Activated T-helper 17 cell treated with anti-CD3 and anti-CD28 coated beads, Interleukin-2, amount 50 U/mL, for 72 hours (primary cell): ENCODE data around the gene PACSIN2. TPM values are rescaled to one million over a fixed set of nuclear protein-coding genes. Genes with fewer than 3 reads are reported as not detected.

Experiments
- ATAC-seq: fragments of 150-1000 bp; cut with Tn5 transposase; replicated peaks from 2 replicates; pipeline ENCODE4 v1.10.0; 2021; ENCODE audit warnings: mild to moderate bottlenecking, moderate library complexity
- H3K27ac Mint-ChIP-seq: one replicate; pipeline ENCODE4 v1.8.0; 2022; ENCODE audit warnings: mixed read lengths
- H3K27me3 Mint-ChIP-seq: one replicate; pipeline ENCODE4 v1.8.0; 2022; ENCODE audit warnings: mixed read lengths
- H3K36me3 Mint-ChIP-seq: one replicate; pipeline ENCODE4 v1.8.0; 2022; ENCODE audit warnings: low read depth, mild to moderate bottlenecking, mixed read lengths
- H3K4me1 Mint-ChIP-seq: one replicate; pipeline ENCODE4 v1.8.0; 2022; ENCODE audit warnings: mixed read lengths
- H3K4me3 Mint-ChIP-seq: one replicate; pipeline ENCODE4 v1.8.0; 2022; ENCODE audit warnings: mild to moderate bottlenecking, mixed read lengths
- H3K9me3 Mint-ChIP-seq: one replicate; pipeline ENCODE4 v1.8.0; 2022; ENCODE audit warnings: mixed read lengths
- total RNA-seq, 2 donors: library from RNA; stranded (reverse); gene quantifications; one replicate each; pipeline ENCODE4 v1.2.3, GENCODE V29; 2022

PACSIN2 gene
- total RNA-seq, 2 donors from 2014 or later = 22.9 to 26.3 TPM

GRCh38 chr22:42902875-42903510 is 112.0 kb downstream of the PACSIN2 start:
- no peak overlapping the region for H3K4me3 Mint-ChIP-seq
- H3K36me3 Mint-ChIP-seq = no peaks in the 10 kb centered on the region
- no peaks in the 10 kb centered on the region for H3K9me3 Mint-ChIP-seq
- no peaks in the 10 kb centered on the region for H3K4me1 Mint-ChIP-seq
- no peaks in the 10 kb centered on the region for H3K27me3 Mint-ChIP-seq
- ATAC-seq = no peak
- peak overlapping the region; percentile 15 for H3K27ac Mint-ChIP-seq

DNA sequence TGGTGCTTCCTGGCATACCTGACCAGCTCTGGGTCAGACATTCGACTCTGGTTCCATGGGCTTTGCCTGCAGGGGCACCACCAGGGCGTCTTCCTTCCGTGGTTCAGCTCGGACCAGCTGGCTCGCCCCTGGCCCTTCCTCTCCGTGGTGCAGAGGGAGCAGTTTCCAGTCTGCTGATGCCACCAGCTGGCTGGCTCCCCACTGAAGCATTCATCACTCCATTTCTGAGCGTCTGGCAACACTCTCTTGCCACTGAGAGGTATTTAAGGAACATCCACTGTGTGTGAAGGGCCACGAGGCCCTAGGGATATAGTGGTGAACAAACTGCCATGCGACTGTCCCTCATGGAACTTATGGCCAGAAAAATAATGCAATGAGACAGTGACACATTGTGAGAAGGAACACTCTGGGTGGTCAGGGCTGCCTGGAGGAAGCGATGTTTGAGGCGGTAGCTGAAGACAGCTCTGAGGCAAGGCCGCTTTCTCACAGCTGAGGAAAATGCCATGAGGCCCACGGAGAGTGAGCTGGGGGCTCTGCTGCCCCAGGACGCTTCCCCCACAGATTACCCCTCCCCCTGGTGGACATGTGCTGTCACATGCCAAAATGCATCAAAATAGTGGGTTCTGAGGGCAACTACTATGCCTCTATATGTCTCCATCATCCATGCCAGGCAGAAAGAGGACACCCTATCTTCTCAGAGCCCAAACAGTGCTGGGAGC is 113.0 kb downstream of the PACSIN2 start:
- Mint-ChIP-seq H3K27ac (peak overlapping the region; percentile 15), H3K9me3 (no peaks in the 10 kb centered on the region)

DNA sequence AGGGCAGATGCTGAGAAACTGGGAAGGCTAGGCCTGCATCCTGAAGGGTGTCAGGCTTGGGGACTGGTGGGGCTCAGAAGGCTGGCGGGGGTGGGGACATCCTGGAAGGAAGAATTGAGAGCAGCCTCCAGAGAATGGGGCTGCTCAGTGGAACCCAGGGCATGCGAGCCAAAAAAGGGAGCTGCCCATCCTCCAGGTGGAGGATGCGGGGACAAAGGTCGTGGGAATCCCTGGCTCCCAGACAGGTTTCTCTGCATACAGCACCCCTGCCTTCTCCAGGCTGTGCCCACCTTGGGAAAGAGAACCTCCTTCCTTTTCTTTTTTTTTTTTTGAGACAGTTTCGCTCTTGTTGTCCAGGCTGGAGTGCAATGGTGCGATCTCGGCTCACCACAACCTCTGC is 117.0 kb downstream of the PACSIN2 start:
- Mint-ChIP-seq H3K4me1 (peaks cover 16% of the 10 kb centered on the region), H3K27ac (no peak overlapping the region), H3K36me3 (no peaks in the 10 kb centered on the region), H3K9me3 (no peaks in the 10 kb centered on the region), H3K27me3 (no peaks in the 10 kb centered on the region), H3K4me3 (no peak overlapping the region)
- no peak for ATAC-seq

More for the DNA sequence above, 113.0 kb downstream of the PACSIN2 start:
- no peaks in the 10 kb centered on the region for H3K27me3 Mint-ChIP-seq
- no peak for ATAC-seq
- H3K36me3 Mint-ChIP-seq = no peaks in the 10 kb centered on the region
- no peaks in the 10 kb centered on the region for H3K4me1 Mint-ChIP-seq
- no peak overlapping the region for H3K4me3 Mint-ChIP-seq

- peak overlapping the region; percentile 78 for H3K27ac Mint-ChIP-seq
- H3K4me3 Mint-ChIP-seq = peak overlapping the region; percentile 57
- ATAC-seq = no peak
- H3K9me3 Mint-ChIP-seq = no peaks in the 10 kb centered on the region
- H3K36me3 Mint-ChIP-seq = peaks cover 9% of the 10 kb centered on the region
- peaks cover 16% of the 10 kb centered on the region for H3K4me1 Mint-ChIP-seq
- no peaks in the 10 kb centered on the region for H3K27me3 Mint-ChIP-seq
These were observed 119.4 kb downstream of the PACSIN2 start for GRCh38 chr22:42895541-42895981.

DNA sequence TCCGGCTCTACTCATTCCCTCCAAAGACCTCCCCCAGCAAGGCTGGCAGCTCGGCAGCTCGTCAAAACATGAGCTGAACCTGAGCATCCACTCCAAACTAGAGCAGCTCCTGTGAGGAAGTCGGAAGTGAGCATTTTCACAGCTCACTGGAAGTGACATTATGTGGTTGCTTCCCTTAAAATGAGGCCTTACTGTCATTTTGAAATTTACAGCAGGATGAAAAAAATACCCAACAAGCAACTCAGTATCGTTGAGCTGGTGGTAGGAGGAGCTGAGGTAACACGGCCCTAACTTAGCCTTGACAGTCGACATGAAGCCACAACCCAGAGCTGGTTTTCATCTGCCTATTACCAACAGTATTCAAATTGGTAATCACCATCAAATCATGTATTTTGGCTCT is 119.9 kb downstream of the PACSIN2 start:
- Mint-ChIP-seq H3K4me3 (peak overlapping the region; percentile 57), H3K27ac (peak overlapping the region; percentile 78), H3K4me1 (peaks cover 16% of the 10 kb centered on the region), H3K36me3 (peaks cover 9% of the 10 kb centered on the region), H3K9me3 (no peaks in the 10 kb centered on the region), H3K27me3 (no peaks in the 10 kb centered on the region)
- peak; percentile 91 for ATAC-seq

DNA sequence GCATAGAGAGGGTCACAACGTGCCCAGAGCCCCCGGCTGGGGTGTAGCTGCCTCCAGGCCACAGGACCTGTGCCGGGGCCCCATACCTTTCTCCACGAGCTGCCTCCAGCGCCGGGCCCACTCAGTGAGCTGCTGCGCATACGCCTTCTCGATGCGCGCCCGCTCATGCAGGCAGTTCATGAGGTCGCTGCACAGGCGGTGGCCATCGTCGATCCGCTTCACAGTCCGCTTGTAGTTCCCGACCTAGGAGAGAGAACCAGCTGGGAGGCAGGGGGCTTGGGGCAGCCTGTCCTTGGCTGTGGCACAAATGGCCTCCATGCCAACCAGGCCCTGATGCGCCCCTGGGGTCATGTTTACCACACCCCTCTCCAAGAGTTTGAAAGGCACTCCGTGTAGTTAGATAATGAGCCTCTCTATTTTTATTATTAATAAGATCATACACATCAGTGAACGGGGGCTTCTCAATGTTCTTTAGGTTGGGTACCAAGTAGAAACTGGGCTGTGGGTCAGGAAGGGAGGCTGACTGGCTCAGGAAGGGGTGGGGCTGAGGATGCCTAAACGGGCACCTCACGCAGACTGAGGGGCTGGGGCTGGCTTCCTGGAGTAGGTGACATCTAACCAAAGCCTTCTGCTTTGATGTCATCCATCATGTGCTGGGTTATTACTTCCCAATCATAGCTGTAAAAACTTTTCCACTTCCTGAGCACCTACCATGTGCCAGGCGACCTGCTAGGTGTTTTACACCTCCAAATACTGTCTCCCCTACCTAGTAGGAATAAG is 121.4 kb downstream of the PACSIN2 start:
- peak overlapping the region; percentile 52 for H3K27ac Mint-ChIP-seq
- peaks cover 20% of the 10 kb centered on the region for H3K36me3 Mint-ChIP-seq
- no peaks in the 10 kb centered on the region for H3K27me3 Mint-ChIP-seq
- no peaks in the 10 kb centered on the region for H3K9me3 Mint-ChIP-seq
- ATAC-seq = no peak
- no peak overlapping the region for H3K4me3 Mint-ChIP-seq
- peaks cover 27% of the 10 kb centered on the region for H3K4me1 Mint-ChIP-seq

DNA sequence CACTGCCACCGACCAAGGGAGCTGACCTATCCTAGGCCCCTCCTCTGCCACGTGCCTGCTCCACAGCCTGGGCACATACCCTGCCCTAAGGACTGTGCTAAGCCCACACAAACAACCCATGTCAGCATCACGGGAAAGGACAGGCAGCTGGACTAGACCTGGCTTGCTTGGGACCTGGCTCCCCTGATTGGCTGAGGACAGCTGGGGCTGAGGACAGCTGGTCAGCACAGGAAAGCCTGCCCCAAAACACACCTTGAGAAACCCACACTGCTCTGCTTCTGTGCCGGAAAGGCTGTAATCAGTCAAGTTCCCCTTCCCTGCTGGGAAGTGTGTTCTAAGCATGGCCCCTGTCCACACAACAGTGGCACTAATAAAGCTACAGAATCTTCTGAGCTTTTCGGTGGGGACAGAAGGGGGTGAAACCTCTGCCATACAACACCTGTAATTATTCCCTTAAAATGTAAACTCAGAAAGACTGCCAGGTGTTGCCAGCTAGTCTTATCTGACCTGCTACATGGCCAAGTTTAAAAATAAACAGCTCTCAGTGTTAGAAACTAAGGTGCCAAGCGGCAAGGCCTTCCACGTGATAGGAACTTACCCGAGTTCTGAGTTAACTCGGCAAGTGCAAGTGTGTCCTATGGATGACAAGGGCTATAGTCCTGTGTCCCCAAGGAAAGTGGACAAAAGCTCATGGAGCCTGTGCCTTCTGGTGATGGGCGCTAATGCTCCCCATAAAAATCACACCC is 122.2 kb downstream of the PACSIN2 start:
- no peak overlapping the region for H3K4me3 Mint-ChIP-seq
- H3K27me3 Mint-ChIP-seq = no peaks in the 10 kb centered on the region
- no peaks in the 10 kb centered on the region for H3K9me3 Mint-ChIP-seq
- peaks cover 29% of the 10 kb centered on the region for H3K36me3 Mint-ChIP-seq
- H3K4me1 Mint-ChIP-seq = peaks cover 33% of the 10 kb centered on the region
- ATAC-seq = no peak
- H3K27ac Mint-ChIP-seq = no peak overlapping the region

GRCh38 chr22:42892156-42892555 is 122.8 kb downstream of the PACSIN2 start:
- Mint-ChIP-seq H3K9me3 (no peaks in the 10 kb centered on the region), H3K36me3 (peaks cover 34% of the 10 kb centered on the region), H3K4me3 (no peak overlapping the region), H3K27ac (no peak overlapping the region), H3K4me1 (peaks cover 33% of the 10 kb centered on the region), H3K27me3 (no peaks in the 10 kb centered on the region)
- ATAC-seq = no peak

DNA sequence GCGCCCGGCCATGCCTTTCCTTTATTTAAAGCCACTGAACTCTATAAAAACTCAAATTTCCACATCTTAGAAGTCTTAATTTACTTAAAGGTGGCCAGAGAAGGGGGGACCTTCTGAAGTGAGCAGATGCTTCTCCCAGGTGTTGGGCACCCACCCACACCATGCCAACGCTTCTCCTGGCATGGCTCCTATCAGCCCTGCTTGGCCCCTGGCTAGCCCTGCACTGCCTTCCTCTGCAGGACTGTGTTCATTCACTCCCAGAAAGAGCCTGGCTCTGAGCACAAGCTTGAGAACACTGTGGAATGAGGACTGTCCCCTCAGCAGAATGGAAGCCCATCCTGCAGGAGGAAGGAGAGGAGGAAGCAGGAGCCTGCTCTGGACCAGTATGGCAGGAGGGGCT is 123.3 kb downstream of the PACSIN2 start:
- peaks cover 33% of the 10 kb centered on the region for H3K4me1 Mint-ChIP-seq
- no peaks in the 10 kb centered on the region for H3K27me3 Mint-ChIP-seq
- H3K36me3 Mint-ChIP-seq = peaks cover 34% of the 10 kb centered on the region
- no peak overlapping the region for H3K27ac Mint-ChIP-seq
- H3K9me3 Mint-ChIP-seq = no peaks in the 10 kb centered on the region
- H3K4me3 Mint-ChIP-seq = no peak overlapping the region
- no peak for ATAC-seq

GRCh38 chr22:42891008-42891407 is 123.9 kb downstream of the PACSIN2 start:
- no peak overlapping the region for H3K27ac Mint-ChIP-seq
- H3K27me3 Mint-ChIP-seq = no peaks in the 10 kb centered on the region
- no peak for ATAC-seq
- no peak overlapping the region for H3K4me3 Mint-ChIP-seq
- peaks cover 30% of the 10 kb centered on the region for H3K4me1 Mint-ChIP-seq
- peaks cover 34% of the 10 kb centered on the region for H3K36me3 Mint-ChIP-seq
- no peaks in the 10 kb centered on the region for H3K9me3 Mint-ChIP-seq

DNA sequence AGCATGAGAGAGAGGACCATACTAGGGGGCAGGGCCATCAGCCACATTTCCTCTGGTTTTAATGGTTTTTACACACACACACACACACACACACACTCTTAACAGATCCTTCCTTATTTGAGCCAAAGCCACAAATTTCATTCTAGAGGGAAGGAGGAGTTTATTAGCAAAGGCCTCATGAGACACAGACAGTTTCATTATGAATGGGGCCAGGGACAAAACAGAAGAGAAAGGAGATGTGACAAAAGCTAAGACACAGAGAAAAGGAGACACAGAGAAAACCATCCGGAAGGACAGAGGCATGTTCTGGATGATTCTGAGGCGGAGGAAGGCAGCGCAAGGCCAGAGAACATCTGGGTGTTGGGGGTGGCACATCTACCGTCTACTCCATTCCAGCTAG is 125.6 kb downstream of the PACSIN2 start:
- Mint-ChIP-seq H3K4me3 (peak overlapping the region; percentile 37), H3K27me3 (no peaks in the 10 kb centered on the region), H3K9me3 (no peaks in the 10 kb centered on the region), H3K36me3 (peaks cover 39% of the 10 kb centered on the region), H3K4me1 (peaks cover 17% of the 10 kb centered on the region), H3K27ac (peak overlapping the region; percentile 68)
- ATAC-seq = peak; percentile 74

DNA sequence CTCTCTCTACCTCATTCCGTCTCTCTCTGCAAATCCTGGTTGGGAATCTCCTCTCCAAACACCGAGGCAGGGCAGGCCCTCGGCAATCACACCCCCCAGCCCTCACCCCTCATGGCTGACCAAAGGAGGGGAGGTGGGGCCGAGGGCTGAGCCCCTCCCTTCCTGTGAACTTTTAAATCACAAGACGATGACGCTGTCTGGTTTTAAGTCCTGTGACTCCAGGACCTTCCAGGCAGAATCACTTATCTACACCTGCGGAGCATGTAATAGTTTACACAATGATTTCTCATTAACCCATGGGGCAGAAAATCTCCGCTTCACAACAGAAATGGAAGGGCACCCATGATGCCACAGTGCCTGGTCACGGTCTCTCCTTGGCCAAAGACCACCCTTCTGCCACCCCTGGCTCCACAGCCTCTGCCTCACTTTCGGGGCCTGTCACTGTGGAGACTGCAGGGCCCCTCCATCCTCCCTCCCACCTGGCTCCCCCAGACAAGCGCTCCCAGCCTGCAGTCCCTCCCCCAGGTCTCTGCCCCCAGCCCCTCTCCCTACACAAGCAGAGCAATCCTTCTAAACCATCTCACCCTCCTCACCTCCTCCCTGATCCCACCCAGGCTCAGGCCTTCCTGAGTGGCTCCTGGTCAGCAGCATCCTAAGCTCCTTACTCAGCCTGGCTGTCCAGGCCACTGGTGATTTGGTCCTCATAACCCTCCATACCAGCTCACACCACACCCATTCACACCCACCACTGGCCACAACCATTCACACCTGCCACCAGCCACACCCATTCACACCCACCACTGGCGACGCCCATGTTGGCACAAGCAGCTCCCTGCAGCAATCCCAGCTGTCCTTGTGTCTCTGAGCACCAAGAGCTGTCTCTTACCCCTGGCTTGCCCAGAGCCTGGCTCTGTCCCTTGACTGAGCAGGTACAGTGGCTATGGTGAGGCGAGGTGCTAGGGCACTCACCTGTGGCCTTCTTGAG is 127.1 kb downstream of the PACSIN2 start:
- ATAC-seq = no peak
- peaks cover 53% of the 10 kb centered on the region for H3K36me3 Mint-ChIP-seq
- no peaks in the 10 kb centered on the region for H3K9me3 Mint-ChIP-seq
- peaks cover 17% of the 10 kb centered on the region for H3K4me1 Mint-ChIP-seq
- H3K27ac Mint-ChIP-seq = peak overlapping the region; percentile 56
- no peak overlapping the region for H3K4me3 Mint-ChIP-seq
- no peaks in the 10 kb centered on the region for H3K27me3 Mint-ChIP-seq

DNA sequence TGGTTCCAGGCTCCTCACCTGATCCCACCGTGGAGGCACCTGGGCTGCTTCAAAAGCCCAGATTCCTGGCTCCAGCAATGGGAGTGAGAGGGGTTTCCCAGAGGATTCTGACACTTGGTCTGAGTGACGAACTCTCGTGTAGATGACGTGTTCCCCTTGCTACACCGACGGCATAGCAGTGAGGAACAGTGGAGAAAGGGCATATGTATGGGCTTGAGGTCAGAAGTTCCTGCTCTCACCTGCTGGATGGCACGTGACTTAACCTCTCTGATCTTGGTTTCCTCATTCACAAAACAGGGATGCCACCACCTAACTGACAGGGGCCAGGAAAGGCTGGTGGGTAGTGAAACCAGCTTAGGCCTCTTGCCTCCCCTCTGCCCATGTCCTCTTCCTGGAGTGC is 127.8 kb downstream of the PACSIN2 start:
- H3K9me3 Mint-ChIP-seq = no peaks in the 10 kb centered on the region
- ATAC-seq = no peak
- no peaks in the 10 kb centered on the region for H3K27me3 Mint-ChIP-seq

More for the DNA sequence above, 127.8 kb downstream of the PACSIN2 start:
- Mint-ChIP-seq H3K27ac (peak overlapping the region; percentile 56), H3K4me1 (peaks cover 17% of the 10 kb centered on the region), H3K4me3 (no peak overlapping the region), H3K36me3 (peaks cover 56% of the 10 kb centered on the region)
